SK-N-SH treated with all-trans-retinoic acid at 6 μM for 48 hours (cell line): ENCODE measurements around the gene CASP7.

ENCODE experiments used
- ATAC-seq: fragments of 200-7000 bp; cut with Tn5 transposase; 3 replicates; pipeline ENCODE4 v1.9.1; 2020; ENCODE audit warnings: mild to moderate bottlenecking, moderate library complexity
- ARNTL ChIP-seq: fragments of 450-650 bp; formaldehyde crosslinking; IDR thresholded peaks from 2 replicates; pipeline ENCODE4 v1.5.0; 2020; ENCODE audit warnings: low read depth, mild to moderate bottlenecking, moderate library complexity, borderline replicate concordance
- BACH2 ChIP-seq: fragments of 250-450 bp; sonication (Bioruptor Pico); IDR thresholded peaks from 2 replicates; pipeline ENCODE4 v1.9.0; 2021; ENCODE audit warnings: mild to moderate bottlenecking, borderline replicate concordance
- CSDC2 ChIP-seq: fragments of 250-450 bp; sonication (Bioruptor Pico); IDR thresholded peaks from 2 replicates; pipeline ENCODE4 v1.5.0; 2020; ENCODE audit warnings: mild to moderate bottlenecking, moderate library complexity
- CSRNP3 ChIP-seq: fragments of 250-450 bp; sonication (Bioruptor Pico); IDR thresholded peaks from 2 replicates; pipeline ENCODE4 v1.5.1; 2021; ENCODE audit warnings: mild to moderate bottlenecking, moderate library complexity
- ESRRG ChIP-seq: fragments of 250-450 bp; sonication (Bioruptor Pico); IDR thresholded peaks from 2 replicates; pipeline ENCODE4 v1.6.1; 2021; ENCODE audit warnings: mild to moderate bottlenecking
- GLIS3 ChIP-seq: fragments of 250-450 bp; sonication (Bioruptor Pico); IDR thresholded peaks from 2 replicates; pipeline ENCODE4 v1.5.0; 2020; ENCODE audit warnings: mild to moderate bottlenecking, moderate library complexity
- ISL1 ChIP-seq: fragments of 250-450 bp; sonication (Bioruptor Pico); IDR thresholded peaks from 2 replicates; pipeline ENCODE4 v2.1.2; 2022; ENCODE audit warnings: mild to moderate bottlenecking, moderate library complexity
- OSR1 ChIP-seq: fragments of 250-450 bp; sonication (Bioruptor Pico); IDR thresholded peaks from 2 replicates; pipeline ENCODE4 v1.8.0; 2022; ENCODE audit warnings: moderate library complexity, mild to moderate bottlenecking, inconsistent platforms
- POU6F1 ChIP-seq: fragments of 250-450 bp; sonication (Bioruptor Pico); IDR thresholded peaks from 2 replicates; pipeline ENCODE4 v1.8.0; 2021; ENCODE audit warnings: low read depth, mild to moderate bottlenecking, moderate library complexity, borderline replicate concordance
- PPARA ChIP-seq: fragments of 250-450 bp; sonication (Bioruptor Pico); IDR thresholded peaks from 2 replicates; pipeline ENCODE4 v1.5.0; 2020; ENCODE audit warnings: mild to moderate bottlenecking, borderline replicate concordance
- RARB ChIP-seq: fragments of 250-450 bp; sonication (Bioruptor Pico); IDR thresholded peaks from 2 replicates; pipeline ENCODE4 v1.8.0; 2021; ENCODE audit warnings: mild to moderate bottlenecking, moderate library complexity
- SNAI2 ChIP-seq: fragments of 250-450 bp; sonication (Bioruptor Pico); IDR thresholded peaks from 2 replicates; pipeline ENCODE4 v1.5.0; 2020; ENCODE audit warnings: mild to moderate bottlenecking, moderate library complexity
- TCF4 ChIP-seq: fragments of 250-450 bp; sonication (Bioruptor Pico); IDR thresholded peaks from 2 replicates; pipeline ENCODE4 v1.8.0; 2021; ENCODE audit warnings: mild to moderate bottlenecking, moderate library complexity, borderline replicate concordance
- TOX ChIP-seq: fragments of 250-450 bp; sonication (Bioruptor Pico); IDR thresholded peaks from 2 replicates; pipeline ENCODE4 v1.8.0; 2021; ENCODE audit warnings: mild to moderate bottlenecking, moderate library complexity, borderline replicate concordance
- TSHZ2 ChIP-seq: fragments of 250-450 bp; sonication (Bioruptor Pico); IDR thresholded peaks from 2 replicates; pipeline ENCODE4 v1.5.0; 2020; ENCODE audit warnings: mild to moderate bottlenecking, moderate library complexity
- ZC3H10 ChIP-seq: fragments of 250-450 bp; sonication (Bioruptor Pico); IDR thresholded peaks from 2 replicates; pipeline ENCODE4 v1.5.1; 2021; ENCODE audit warnings: mild to moderate bottlenecking, moderate library complexity
- ZFP3 ChIP-seq: fragments of 250-450 bp; sonication (Bioruptor Pico); IDR thresholded peaks from 2 replicates; pipeline ENCODE4 v1.5.0; 2020; ENCODE audit warnings: mild to moderate bottlenecking, moderate library complexity
- ZFP30 ChIP-seq: fragments of 450-650 bp; formaldehyde crosslinking; IDR thresholded peaks from 2 replicates; pipeline ENCODE4 v1.5.0; 2022; ENCODE audit warnings: mild to moderate bottlenecking, moderate library complexity
- ZNF565 ChIP-seq: fragments of 450-650 bp; formaldehyde crosslinking; conservative IDR thresholded peaks from 2 replicates; pipeline ENCODE4 v1.5.0; 2020; ENCODE audit warnings: low read depth, mild to moderate bottlenecking, moderate library complexity
- ZNF70 ChIP-seq: fragments of 450-650 bp; formaldehyde crosslinking; IDR thresholded peaks from 2 replicates; pipeline ENCODE4 v1.5.0; 2020; ENCODE audit warnings: mild to moderate bottlenecking, moderate library complexity
- ZNF8 ChIP-seq: fragments of 450-650 bp; formaldehyde crosslinking; IDR thresholded peaks from 2 replicates; pipeline ENCODE4 v1.5.0; 2020; ENCODE audit warnings: mild to moderate bottlenecking, moderate library complexity
- TF ChIP-seq, protein P1 (sequence below): fragments of 250-450 bp; sonication (Bioruptor Pico); IDR thresholded peaks from 2 replicates; pipeline ENCODE4 v1.8.0; 2020; ENCODE audit warnings: mild to moderate bottlenecking, moderate library complexity, borderline replicate concordance

CASP7 gene

GRCh38 chr10:113765910-113766309 lies 86.2 kb downstream of the CASP7 start:
- TF ChIP-seq TOX: no peak
- TF ChIP-seq RARB (CRISPR knock-in tag): no peak
- TF ChIP-seq ZFP30 (CRISPR knock-in tag): no peak
- TF ChIP-seq ARNTL (CRISPR knock-in tag): no peak
- TF ChIP-seq TCF4: no peak
- TF ChIP-seq, protein P1, sequence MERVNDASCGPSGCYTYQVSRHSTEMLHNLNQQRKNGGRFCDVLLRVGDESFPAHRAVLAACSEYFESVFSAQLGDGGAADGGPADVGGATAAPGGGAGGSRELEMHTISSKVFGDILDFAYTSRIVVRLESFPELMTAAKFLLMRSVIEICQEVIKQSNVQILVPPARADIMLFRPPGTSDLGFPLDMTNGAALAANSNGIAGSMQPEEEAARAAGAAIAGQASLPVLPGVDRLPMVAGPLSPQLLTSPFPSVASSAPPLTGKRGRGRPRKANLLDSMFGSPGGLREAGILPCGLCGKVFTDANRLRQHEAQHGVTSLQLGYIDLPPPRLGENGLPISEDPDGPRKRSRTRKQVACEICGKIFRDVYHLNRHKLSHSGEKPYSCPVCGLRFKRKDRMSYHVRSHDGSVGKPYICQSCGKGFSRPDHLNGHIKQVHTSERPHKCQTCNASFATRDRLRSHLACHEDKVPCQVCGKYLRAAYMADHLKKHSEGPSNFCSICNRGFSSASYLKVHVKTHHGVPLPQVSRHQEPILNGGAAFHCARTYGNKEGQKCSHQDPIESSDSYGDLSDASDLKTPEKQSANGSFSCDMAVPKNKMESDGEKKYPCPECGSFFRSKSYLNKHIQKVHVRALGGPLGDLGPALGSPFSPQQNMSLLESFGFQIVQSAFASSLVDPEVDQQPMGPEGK (CRISPR knock-in tag): no peak
- no peak for TF ChIP-seq CSDC2 (CRISPR knock-in tag)
- TF ChIP-seq BACH2 (CRISPR knock-in tag): no peak
- no peak for TF ChIP-seq ZNF70 (CRISPR knock-in tag)
- TF ChIP-seq GLIS3 (CRISPR knock-in tag): no peak
- no peak for ATAC-seq

- TF ChIP-seq ZNF8 (CRISPR knock-in tag): no peak
- no peak for TF ChIP-seq ARNTL (CRISPR knock-in tag)
- TF ChIP-seq ISL1 (CRISPR knock-in tag): no peak
- TF ChIP-seq TSHZ2 (CRISPR knock-in tag): no peak
- no peak for TF ChIP-seq SNAI2 (CRISPR knock-in tag)
- no peak for TF ChIP-seq POU6F1 (CRISPR knock-in tag)
- no peak for TF ChIP-seq ESRRG
- TF ChIP-seq CSRNP3 (CRISPR knock-in tag): no peak
- no peak for TF ChIP-seq PPARA (CRISPR knock-in tag)
- no peak for TF ChIP-seq GLIS3 (CRISPR knock-in tag)
- TF ChIP-seq, protein P1 (CRISPR knock-in tag): no peak
- no peak for TF ChIP-seq OSR1 (CRISPR knock-in tag)
- no peak for TF ChIP-seq ZNF70 (CRISPR knock-in tag)
- no peak for TF ChIP-seq ZFP3 (CRISPR knock-in tag)
- no peak for ATAC-seq
These were observed 87.5 kb downstream of the CASP7 start for GRCh38 chr10:113767222-113767621.

- ATAC-seq: no peak
- TF ChIP-seq ZFP3 (CRISPR knock-in tag) (no peak), ZC3H10 (no peak), ZNF565 (CRISPR knock-in tag) (no peak), PPARA (CRISPR knock-in tag) (no peak), CSRNP3 (CRISPR knock-in tag) (no peak), ARNTL (CRISPR knock-in tag) (no peak), TCF4 (no peak), TSHZ2 (CRISPR knock-in tag) (no peak), ZNF70 (CRISPR knock-in tag) (no peak), GLIS3 (CRISPR knock-in tag) (no peak), ISL1 (CRISPR knock-in tag) (no peak), CSDC2 (CRISPR knock-in tag) (no peak)
These were observed 90.6 kb downstream of the CASP7 start for GRCh38 chr10:113770346-113770745.
